HG03571 (cell line): ENCODE measurements around the gene ADAM8.
"Not testable (repeated sequence)": the region's sequence is repeated elsewhere in the genome, so short reads cannot be mapped to it uniquely, and the experiment has no call there.

Experiments used
- ATAC-seq: cut with Tn5 transposase; IDR thresholded peaks from one replicate; pipeline ENCODE4 v1.9.1; 2021; ENCODE audit not compliant: unreplicated experiment

The ADAM8 gene

GRCh38 chr10:133234796-133235195, 41.9 kb downstream of the ADAM8 start:
- ATAC-seq = not testable (repeated sequence)

DNA sequence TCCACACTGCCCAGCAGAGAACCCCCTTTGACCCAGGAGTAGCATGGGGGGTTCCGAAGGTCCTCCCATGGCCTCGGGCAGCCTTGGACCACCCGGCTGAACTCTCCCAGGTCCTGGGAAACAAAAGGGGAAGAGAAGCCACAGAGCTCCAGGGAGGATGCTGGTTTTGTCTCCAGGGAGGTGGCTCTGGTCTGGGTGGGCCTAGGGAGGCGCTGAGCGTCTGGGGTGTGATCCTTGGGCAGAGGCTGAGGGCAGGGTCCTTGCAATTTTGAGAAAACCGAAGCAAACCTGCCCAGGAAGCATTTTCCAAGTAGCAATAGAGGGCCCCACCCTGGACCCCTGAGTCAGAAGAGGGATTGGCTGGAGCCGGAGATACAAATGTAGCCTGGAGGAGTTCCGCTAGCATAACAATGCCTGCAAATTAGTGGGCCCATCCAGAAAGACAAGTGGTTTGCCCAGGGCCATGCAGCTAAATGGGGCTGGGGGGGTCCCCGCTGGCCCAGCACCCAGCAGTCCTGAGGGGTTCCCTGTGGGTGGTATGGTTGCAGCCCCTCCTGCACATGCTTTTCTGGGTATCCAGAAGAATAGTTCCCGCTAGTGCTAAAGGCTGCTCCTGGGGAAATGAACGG, 44.6 kb downstream of the ADAM8 start:
- ATAC-seq = no peak

GRCh38 chr10:133231244-133231945, 45.3 kb downstream of the ADAM8 start:
- ATAC-seq = no peak

DNA sequence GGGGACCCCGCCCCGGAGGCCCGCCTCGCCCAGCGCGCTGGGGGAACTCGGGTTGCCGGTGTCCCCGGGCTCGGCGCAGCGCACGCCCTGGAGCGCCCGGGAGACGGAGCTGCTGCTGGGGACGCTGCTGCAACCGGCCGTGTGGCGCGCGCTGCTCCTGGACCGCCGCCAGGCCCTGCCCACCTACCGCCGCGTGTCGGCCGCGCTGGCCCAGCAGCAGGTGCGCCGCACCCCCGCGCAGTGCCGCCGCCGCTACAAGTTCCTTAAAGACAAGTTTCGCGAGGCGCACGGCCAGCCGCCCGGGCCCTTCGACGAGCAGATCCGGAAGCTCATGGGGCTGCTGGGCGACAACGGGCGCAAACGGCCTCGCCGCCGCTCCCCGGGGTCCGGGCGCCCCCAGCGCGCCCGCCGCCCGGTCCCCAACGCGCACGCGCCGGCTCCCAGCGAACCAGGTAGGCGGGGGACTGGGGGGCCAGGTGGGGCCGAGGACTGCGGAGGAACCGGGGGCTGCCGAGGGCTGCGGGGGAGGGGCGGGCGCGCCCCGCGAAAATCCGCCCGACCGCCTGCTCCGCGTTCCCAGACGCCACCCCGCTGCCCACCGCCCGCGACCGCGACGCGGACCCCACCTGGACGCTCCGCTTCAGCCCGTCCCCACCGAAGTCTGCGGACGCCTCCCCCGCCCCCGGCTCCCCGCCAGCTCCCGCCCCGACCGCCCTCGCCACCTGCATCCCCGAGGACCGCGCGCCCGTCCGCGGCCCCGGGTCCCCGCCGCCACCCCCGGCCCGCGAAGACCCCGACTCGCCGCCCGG, 46.1 kb downstream of the ADAM8 start:
- ATAC-seq = no peak

DNA sequence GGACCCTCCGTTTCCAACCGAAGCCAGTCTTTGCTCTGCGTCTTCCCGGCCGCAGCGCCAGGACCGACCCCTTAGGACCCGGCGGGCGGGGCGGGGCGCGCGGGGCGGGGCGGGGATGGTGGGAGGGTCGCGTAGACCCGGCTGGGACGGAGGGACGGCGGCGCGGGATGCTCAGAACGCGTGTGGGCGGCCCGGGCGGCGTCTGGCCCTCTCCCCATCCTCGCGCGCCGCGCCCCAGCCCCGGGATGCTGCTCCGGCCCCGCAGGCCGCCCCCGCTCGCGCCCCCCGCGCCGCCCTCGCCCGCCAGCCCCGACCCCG, 46.7 kb downstream of the ADAM8 start, which contains the start of gene UTF1:
Gene UTF1 (plus strand): TSS at position 174 of the 318 bp plus-strand sequence. CDS start 72 bp downstream, at position 246.
- no peak for ATAC-seq

DNA sequence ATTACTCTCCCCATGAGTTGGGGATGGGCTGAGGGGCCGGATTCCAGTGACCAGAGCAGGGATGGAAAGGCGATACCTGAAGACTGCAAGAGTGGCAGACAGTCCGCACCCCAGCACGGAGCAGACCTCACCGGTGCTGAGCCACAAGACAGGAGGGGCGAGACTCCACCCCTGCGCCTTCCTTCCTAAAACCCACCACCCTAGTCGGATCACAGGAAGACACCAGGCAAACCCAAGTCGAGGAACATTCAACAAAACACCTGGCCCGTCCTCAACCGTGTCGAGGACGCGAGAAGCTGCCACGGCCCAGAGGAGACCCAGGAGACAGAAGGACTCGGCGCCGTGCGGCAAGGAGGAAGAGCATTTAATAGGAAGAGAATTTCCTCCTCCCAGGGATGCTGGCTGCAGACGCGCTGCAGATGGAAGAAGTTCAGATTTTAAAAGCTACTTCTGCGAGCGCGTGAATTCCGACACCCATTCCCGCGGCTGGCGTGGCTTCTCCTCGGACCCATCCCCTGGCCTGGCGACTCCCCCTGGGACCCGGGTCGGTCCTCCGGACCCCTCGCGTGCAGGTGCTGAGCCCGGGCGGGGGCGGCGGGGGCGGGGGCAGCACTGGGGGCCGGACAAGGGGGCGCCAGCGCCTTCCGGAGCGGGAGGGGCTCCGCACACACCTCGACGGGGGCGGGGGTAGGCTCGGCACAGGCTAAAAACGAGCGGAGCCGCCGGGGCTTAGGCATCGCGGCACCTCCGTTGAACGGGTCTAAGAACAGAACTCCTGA, 47.2 kb downstream of the ADAM8 start:
- ATAC-seq = no peak

DNA sequence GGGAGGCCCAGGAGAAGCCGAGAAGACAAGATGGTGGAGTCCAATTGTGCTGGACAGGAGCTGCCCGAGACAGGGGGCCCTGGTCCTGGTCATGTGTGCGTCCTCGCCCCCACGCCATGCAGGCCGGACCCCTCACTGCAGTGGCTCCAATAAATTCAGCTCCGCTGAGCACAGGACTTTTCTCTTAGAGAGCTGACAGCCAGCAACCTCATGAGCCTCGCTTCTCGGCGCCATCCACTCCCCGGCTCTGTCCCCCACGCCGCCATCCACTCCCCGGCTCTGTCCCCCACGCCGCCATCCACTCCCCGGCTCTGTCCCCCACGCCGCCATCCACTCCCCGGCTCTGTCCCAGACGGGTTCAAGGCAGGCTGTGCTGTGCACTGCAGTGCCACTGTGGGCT, 49.4 kb downstream of the ADAM8 start:
- no peak for ATAC-seq

DNA sequence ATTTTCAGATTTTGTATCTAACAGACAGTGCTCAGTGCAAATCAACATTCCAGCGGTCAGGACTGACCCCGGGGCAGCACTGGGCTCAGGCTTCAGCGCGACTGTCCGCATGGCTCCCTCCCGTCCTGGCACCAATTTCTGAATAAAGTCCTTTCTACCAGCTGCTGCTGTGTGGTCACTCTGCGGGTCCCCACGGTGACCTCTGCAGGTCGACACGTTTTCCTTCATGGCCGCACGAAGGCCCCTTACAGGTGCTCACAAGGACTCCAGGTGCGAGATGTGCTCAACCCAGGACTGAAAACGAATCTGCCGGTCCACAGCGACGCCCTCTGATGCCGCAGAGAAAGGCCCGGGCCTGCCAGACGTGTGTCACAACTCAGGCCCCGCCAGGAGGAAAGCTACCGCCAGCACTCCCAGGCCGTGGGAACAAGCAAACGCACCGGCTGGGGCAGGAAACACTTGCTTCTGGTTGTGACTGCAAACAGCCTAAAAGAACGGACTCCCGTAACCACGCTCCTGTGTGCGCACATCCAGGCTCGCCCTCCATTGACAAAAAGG, 50.3 kb downstream of the ADAM8 start:
- ATAC-seq = no peak

GRCh38 chr10:133225707-133226191, 50.9 kb downstream of the ADAM8 start:
- no peak for ATAC-seq

DNA sequence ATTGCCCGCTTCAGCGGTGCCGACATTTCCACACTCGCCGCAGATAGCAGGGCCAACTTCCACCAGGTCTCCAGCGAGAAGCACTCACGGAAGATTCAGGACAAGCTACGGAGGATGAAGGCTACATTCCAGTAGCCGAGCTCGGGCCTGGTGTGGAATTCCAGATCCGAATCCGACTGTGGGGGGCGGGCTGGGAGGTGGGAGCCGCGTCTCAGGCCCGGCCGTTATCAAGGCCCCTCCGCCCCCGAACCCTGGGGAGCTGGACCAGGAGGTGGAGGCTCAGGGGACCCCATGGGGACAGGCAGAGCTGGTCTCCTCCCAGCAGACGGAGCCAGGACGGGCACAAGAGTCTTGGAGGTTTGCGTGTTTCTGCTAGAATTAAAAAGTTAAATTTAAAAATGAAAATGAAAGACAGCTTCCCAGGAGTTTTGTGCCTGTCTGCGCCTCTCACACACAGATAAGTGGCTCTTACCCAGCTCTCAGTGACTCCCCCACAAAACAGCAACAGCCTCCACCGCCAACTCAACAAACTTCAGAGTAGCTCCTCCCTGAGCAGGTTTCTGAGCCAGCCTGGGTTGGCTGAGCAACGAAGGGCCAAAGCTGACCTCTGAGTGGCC, 51.8 kb downstream of the ADAM8 start:
- ATAC-seq = no peak

GRCh38 chr10:133224076-133224475, 52.6 kb downstream of the ADAM8 start:
- no peak for ATAC-seq

DNA sequence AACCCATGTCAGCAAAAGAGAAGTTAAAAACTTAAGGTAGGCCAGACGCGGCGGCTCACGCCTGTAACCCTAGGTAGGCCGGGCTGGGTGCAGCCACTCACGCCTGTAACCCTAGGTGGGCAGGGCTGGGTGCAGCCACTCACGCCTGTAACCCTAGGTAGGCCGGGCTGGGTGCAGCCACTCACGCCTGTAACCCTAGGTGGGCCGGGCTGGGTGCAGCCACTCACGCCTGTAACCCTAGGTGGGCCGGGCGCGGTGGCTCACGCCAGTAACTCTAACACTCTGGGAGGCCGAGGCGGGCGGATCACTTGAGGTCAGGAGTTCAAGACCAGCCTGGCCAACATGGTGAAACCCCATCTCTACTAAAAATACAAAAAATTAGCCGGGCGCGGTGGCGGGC, 54.9 kb downstream of the ADAM8 start:
- ATAC-seq = not testable (repeated sequence)

- ATAC-seq = no peak
Measured at GRCh38 chr10:133221331-133221730, 55.3 kb downstream of the ADAM8 start.

DNA sequence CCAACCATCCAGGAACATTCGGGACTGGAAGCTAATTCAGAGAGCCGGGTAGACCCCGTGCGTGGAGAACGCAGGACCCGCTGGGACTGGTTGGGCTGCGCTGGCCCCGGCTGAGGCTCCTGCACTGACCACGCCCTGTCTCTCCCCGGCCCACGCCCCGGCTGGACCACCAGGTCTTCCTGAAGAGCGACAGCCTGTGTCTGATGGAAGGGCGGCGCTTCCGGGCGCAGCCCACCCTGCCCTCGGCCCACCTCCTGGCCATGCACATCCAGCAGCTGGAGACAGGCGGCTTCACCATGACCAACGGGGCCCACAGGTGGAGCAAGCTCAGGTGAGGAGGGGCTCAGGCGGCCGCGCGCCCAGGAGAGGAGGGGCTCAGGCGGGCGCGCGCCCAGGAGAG, 56.9 kb downstream of the ADAM8 start:
- ATAC-seq = no peak

DNA sequence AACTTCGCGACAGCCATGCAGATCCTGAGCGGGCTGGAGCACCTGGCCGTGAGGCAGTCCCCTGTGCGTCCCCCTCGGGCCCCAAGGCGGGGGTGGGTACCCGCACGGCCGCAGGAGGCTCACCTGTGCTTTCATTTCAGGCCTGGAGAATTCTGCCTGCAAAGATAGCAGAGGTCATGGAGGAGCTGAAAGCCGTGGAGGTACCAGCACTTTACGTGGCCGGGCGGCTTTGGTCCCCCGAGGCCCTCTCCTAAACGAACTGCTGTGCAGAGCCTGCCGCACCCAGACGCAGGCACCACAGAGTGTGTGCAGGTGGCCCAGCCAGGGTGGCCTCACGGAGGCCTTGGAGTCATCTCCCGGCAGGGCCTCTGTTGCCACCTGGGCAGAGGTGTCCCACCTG, 57.8 kb downstream of the ADAM8 start:
- no peak for ATAC-seq

DNA sequence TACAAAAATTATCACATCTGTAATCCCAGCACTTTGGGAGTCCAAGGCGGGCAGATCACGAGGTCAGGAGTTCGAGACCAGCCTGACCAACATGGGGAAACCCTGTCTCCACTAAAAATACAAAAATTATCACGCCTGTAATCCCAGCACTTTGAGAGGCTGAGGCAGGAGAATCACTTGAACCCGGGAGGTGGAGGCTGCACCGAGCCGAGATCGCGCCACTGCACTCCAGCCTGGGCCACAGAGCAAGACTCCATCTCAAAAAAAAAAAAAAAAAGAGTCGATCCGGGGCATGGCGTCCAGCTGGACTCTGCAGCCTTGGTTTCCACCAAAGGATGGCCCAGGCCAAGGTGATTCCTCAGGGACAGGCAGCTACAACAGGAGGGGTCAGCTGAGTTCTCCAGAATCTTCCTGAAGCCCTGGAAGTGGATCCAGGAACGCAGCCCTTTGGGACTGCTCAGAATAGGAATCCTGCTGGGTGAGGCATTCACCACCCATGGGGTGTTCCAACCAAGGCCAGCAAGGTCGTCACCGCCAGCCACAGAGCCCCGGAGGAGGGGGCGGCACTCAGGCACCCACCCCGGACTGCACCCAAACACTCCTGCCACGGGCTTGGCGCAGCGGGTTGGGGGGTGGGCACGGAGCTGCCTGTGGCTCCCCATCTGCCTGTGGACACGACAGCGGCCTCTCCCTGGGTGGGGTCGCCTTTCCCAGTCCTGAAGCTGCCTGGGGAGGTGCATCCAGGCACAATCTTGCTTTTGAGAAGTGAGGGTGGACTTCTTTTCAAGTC, 58.7 kb downstream of the ADAM8 start:
- no peak for ATAC-seq

GRCh38 chr10:133216776-133217175, 59.9 kb downstream of the ADAM8 start:
- no peak for ATAC-seq

DNA sequence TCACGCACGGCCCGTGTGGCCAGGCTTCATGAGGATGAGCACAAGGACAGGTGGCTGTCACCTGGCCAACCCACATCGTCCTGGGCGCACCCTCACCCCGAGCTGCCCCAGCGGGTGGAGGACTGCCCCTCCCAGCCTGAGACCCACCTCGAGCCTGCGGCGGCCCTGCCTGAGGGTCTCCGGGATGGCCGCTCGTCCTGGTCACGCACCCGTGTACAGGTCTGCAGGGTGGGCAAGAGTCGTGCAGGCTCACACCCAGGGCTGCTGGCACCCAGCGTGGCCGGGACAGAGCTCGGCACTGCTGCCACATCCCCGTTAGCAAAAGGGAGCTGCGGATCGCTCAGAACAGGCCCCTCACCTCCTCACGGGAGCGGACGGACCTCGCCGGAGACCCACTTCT, 61.1 kb downstream of the ADAM8 start:
- ATAC-seq = no peak
